ENCODE data around the gene AAK1.

AAK1 gene

DNA sequence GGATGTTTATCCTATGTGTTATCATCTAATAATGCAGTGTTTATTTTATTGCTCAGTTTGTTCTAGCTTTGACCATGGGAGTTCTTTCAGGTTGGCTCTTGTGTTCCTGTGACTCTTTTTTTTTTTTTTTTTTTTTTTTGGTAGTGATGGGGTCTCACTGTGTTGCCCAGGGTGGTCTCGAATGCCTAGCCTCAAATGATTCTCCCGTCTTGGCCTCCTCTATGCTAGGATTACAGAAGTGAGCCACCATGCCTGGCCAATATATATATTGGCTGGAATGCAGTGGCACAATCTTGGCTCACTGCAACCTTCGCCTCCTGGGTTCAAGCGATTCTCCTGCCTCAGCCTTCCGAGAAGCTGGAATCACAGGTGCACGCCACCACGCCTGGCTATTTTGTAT, 187.4 kb downstream of the AAK1 start:
- ATAC-seq (ENCODE audit: low read depth) (no peak), DNase-seq (ENCODE audit: low spot score) (no peak)
- H3K27me3 ChIP-seq (ENCODE audit: insufficient read depth, poor library complexity, severe bottlenecking) = no peaks in the 10 kb centered on the region
- no peak overlapping the region for H3K4me3 ChIP-seq (ENCODE audit: severe bottlenecking)
- H3K27ac ChIP-seq (ENCODE audit: poor library complexity, severe bottlenecking) = no peak overlapping the region
- no peaks in the 10 kb centered on the region for H3K4me1 ChIP-seq (ENCODE audit: insufficient read depth, poor library complexity, severe bottlenecking)
- no peaks in the 10 kb centered on the region for H3K9me3 ChIP-seq (ENCODE audit: severe bottlenecking)
- TF ChIP-seq, protein P1, sequence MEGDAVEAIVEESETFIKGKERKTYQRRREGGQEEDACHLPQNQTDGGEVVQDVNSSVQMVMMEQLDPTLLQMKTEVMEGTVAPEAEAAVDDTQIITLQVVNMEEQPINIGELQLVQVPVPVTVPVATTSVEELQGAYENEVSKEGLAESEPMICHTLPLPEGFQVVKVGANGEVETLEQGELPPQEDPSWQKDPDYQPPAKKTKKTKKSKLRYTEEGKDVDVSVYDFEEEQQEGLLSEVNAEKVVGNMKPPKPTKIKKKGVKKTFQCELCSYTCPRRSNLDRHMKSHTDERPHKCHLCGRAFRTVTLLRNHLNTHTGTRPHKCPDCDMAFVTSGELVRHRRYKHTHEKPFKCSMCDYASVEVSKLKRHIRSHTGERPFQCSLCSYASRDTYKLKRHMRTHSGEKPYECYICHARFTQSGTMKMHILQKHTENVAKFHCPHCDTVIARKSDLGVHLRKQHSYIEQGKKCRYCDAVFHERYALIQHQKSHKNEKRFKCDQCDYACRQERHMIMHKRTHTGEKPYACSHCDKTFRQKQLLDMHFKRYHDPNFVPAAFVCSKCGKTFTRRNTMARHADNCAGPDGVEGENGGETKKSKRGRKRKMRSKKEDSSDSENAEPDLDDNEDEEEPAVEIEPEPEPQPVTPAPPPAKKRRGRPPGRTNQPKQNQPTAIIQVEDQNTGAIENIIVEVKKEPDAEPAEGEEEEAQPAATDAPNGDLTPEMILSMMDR (IDR thresholded peaks at IDR 0.05; ENCODE audit: poor library complexity, severe bottlenecking) = no peak
- H3K36me3 ChIP-seq (ENCODE audit: low read depth) = no peaks in the 10 kb centered on the region

DNA sequence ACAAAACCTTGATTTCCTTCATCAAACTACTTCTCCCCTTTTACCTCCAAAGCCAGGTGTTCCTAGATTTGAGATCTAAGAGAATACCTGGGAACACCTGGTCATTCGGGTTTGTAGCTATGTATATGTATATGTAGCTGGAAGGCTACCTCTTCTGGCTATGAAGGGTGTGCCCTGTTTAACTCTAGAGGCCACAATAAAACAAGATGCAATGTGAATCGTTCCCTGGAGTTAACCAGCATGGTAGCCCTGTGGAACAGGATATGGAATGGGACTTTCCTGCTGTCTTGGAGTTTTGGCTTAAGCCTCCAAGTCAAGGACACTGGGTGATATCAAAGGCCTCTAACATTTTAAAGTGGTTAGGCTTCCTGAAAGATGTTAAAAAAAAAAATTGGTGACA, 188.6 kb downstream of the AAK1 start:
- H3K4me1 ChIP-seq (ENCODE audit: insufficient read depth, poor library complexity, severe bottlenecking) = no peaks in the 10 kb centered on the region
- ATAC-seq (ENCODE audit: low read depth) (no peak), DNase-seq (ENCODE audit: low spot score) (no peak)
- H3K27me3 ChIP-seq (ENCODE audit: insufficient read depth, poor library complexity, severe bottlenecking) = no peaks in the 10 kb centered on the region
- TF ChIP-seq, protein P1 (IDR thresholded peaks at IDR 0.05; ENCODE audit: poor library complexity, severe bottlenecking) = no peak
- H3K36me3 ChIP-seq (ENCODE audit: low read depth) = no peaks in the 10 kb centered on the region
- no peak overlapping the region for H3K4me3 ChIP-seq (ENCODE audit: severe bottlenecking)
- H3K27ac ChIP-seq (ENCODE audit: poor library complexity, severe bottlenecking) = no peak overlapping the region
- H3K9me3 ChIP-seq (ENCODE audit: severe bottlenecking) = no peaks in the 10 kb centered on the region

DNA sequence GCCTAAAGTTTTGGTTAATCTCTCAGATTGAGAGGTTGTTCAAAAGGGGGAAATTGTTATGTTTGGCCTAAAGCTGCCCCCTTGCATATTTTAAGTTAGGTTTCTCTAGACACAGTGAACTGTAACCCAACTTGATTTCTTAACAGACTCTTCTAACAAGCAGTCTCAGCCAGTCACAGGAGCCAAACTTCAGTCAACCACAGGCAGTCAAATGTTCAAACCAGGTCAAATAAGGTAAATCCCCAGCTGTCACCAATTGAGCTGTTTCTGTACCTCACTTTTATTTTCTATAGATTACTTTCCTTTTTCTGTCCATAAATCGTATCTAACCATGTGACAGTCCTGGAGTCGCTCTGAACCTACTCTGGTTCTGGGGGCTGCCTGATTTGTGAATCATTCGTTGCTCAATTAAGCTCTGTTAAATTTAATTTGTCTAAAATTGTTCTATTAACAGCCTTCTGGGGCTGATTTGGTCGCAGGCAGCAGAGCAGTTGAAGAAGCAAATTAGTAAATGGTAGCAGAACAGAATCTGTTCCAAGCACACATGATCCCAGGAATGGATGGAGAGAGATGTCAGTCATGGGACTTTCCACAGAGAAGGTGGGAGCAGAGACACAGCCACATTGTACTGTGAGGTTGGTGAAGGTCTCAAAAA, 189.9 kb downstream of the AAK1 start:
- H3K36me3 ChIP-seq (ENCODE audit: low read depth) = no peaks in the 10 kb centered on the region
- no peak overlapping the region for H3K27ac ChIP-seq (ENCODE audit: poor library complexity, severe bottlenecking)
- H3K9me3 ChIP-seq (ENCODE audit: severe bottlenecking) = no peaks in the 10 kb centered on the region
- H3K4me1 ChIP-seq (ENCODE audit: insufficient read depth, poor library complexity, severe bottlenecking) = no peaks in the 10 kb centered on the region
- TF ChIP-seq, protein P1 (IDR thresholded peaks at IDR 0.05; ENCODE audit: poor library complexity, severe bottlenecking) = no peak
- H3K4me3 ChIP-seq (ENCODE audit: severe bottlenecking) = no peak overlapping the region
- H3K27me3 ChIP-seq (ENCODE audit: insufficient read depth, poor library complexity, severe bottlenecking) = no peaks in the 10 kb centered on the region
- ATAC-seq (ENCODE audit: low read depth) (no peak), DNase-seq (ENCODE audit: low spot score) (no peak)

DNA sequence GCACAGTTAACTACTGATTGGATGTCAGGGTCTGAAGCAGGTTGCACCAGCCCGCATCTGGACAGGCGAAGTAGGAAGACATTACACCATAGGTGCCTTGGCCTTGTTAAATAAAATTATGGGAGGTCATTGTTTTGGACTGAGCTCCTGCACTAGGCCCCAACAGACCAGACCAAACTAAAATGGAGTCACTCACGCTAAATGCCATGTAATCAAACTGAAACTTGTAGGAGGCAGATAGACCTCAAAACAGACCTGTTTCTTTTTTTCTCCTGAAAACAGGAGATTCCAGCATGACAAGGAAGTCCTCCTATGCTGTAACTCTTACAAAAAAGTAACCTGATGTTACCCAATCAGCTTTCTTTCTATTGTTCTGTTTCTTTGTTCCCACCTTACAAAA, 190.9 kb downstream of the AAK1 start:
- no peaks in the 10 kb centered on the region for H3K4me1 ChIP-seq (ENCODE audit: insufficient read depth, poor library complexity, severe bottlenecking)
- DNase-seq (ENCODE audit: low spot score) (no peak), ATAC-seq (ENCODE audit: low read depth) (no peak)
- H3K36me3 ChIP-seq (ENCODE audit: low read depth) = no peaks in the 10 kb centered on the region
- H3K4me3 ChIP-seq (ENCODE audit: severe bottlenecking) = no peak overlapping the region
- TF ChIP-seq, protein P1 (IDR thresholded peaks at IDR 0.05; ENCODE audit: poor library complexity, severe bottlenecking) = no peak
- no peaks in the 10 kb centered on the region for H3K27me3 ChIP-seq (ENCODE audit: insufficient read depth, poor library complexity, severe bottlenecking)
- H3K27ac ChIP-seq (ENCODE audit: poor library complexity, severe bottlenecking) = no peak overlapping the region
- H3K9me3 ChIP-seq (ENCODE audit: severe bottlenecking) = no peaks in the 10 kb centered on the region

DNA sequence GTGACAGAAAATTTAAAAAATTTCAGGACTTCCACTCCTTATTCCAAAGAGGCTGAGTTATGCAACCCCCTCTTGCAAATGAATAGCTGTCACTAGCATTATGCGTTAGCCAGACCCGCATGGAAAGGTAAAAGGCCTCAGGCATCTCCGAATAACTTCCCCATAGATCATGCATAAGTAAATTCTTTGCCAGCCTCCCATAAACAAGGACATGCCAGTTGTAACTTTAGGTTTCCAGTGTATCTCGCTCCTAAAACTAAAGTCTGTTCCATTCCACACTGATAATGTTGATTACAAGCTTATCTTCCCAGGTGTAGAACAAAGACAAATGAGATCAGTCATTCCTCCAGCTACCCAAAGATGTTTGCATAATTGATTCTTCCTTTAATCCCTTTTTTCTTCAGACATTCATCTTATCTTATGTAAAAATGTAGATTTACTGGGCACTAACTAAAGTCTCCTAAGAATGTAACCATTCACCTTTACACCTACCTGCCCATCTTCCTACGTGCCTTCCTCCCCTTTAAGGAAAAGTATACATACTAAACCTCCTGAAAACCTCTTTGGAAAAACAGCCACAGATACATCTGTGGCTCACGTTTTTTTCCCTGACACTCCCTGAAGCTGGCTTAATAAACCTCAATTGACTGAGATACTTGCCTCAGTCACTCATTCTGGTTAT, 192.7 kb downstream of the AAK1 start:
- Histone ChIP-seq H3K4me1 (ENCODE audit: insufficient read depth, poor library complexity, severe bottlenecking) (no peaks in the 10 kb centered on the region), H3K27me3 (ENCODE audit: insufficient read depth, poor library complexity, severe bottlenecking) (no peaks in the 10 kb centered on the region), H3K27ac (ENCODE audit: poor library complexity, severe bottlenecking) (no peak overlapping the region), H3K36me3 (ENCODE audit: low read depth) (no peaks in the 10 kb centered on the region), H3K4me3 (ENCODE audit: severe bottlenecking) (no peak overlapping the region), H3K9me3 (ENCODE audit: severe bottlenecking) (no peaks in the 10 kb centered on the region)
- TF ChIP-seq, protein P1 (IDR thresholded peaks at IDR 0.05; ENCODE audit: poor library complexity, severe bottlenecking) = no peak
- ATAC-seq (ENCODE audit: low read depth) = no peak
- DNase-seq (ENCODE audit: low spot score) = no peak

All from RWPE2 (cell line).